ENCODE results near the gene CCDC170.
"Not testable (repeated sequence)": the region's sequence is repeated elsewhere in the genome, so short reads cannot be mapped to it uniquely, and the experiment has no call there.

The CCDC170 gene

GRCh38 chr6:151493804-151494234, at the start of gene CCDC170:
Gene CCDC170, plus strand, starts transcription at chr6:151494017. Its CDS starts 112 bp downstream, at chr6:151494129.
- DNase-seq (ENCODE audit: low read depth) = peak; percentile 7

- DNase-seq (ENCODE audit: low read depth) = peak; percentile 27
Observed at GRCh38 chr6:151445482-151445881, 48.3 kb upstream of the CCDC170 start.

GRCh38 chr6:151447237-151447636, 46.6 kb upstream of the CCDC170 start:
- DNase-seq (ENCODE audit: low read depth) = no peak

- DNase-seq (ENCODE audit: low read depth) = no peak
Observed at GRCh38 chr6:151448623-151449022, 45.2 kb upstream of the CCDC170 start.

- not testable (repeated sequence) for DNase-seq (ENCODE audit: low read depth)
Observed at GRCh38 chr6:151450928-151451327, 42.9 kb upstream of the CCDC170 start.

GRCh38 chr6:151451417-151451949, 42.3 kb upstream of the CCDC170 start:
- no peak for DNase-seq (ENCODE audit: low read depth)

- peak; percentile 100 for DNase-seq (ENCODE audit: low read depth)
Observed at GRCh38 chr6:151451950-151452749, 41.7 kb upstream of the CCDC170 start, which contains the start of gene RMND1. Gene RMND1, minus strand, starts transcription at chr6:151452126. Its CDS starts 6,315 bp downstream, at chr6:151445811.

- peak; percentile 31 for DNase-seq (ENCODE audit: low read depth)
Observed at GRCh38 chr6:151452750-151453427, 40.9 kb upstream of the CCDC170 start.

GRCh38 chr6:151455751-151456398, 37.9 kb upstream of the CCDC170 start:
- not testable (repeated sequence) for DNase-seq (ENCODE audit: low read depth)

- DNase-seq (ENCODE audit: low read depth) = no peak
Observed at GRCh38 chr6:151461673-151462072, 32.1 kb upstream of the CCDC170 start.

GRCh38 chr6:151464702-151465101, 29.1 kb upstream of the CCDC170 start:
- no peak for DNase-seq (ENCODE audit: low read depth)

- peak; percentile 34 for DNase-seq (ENCODE audit: low read depth)
Observed at GRCh38 chr6:151475653-151476523, 17.9 kb upstream of the CCDC170 start.

GRCh38 chr6:151477726-151478125, 16.1 kb upstream of the CCDC170 start:
- DNase-seq (ENCODE audit: low read depth) = no peak

GRCh38 chr6:151478670-151479069, 15.1 kb upstream of the CCDC170 start:
- DNase-seq (ENCODE audit: low read depth) = no peak

GRCh38 chr6:151481786-151482185, 12.0 kb upstream of the CCDC170 start:
- DNase-seq (ENCODE audit: low read depth) = no peak

- peak; percentile 22 for DNase-seq (ENCODE audit: low read depth)
Observed at GRCh38 chr6:151482290-151482689, 11.5 kb upstream of the CCDC170 start.

- no peak for DNase-seq (ENCODE audit: low read depth)
Observed at GRCh38 chr6:151483994-151484393, 9.8 kb upstream of the CCDC170 start.

- DNase-seq (ENCODE audit: low read depth) = no peak
Observed at GRCh38 chr6:151488226-151488625, 5.6 kb upstream of the CCDC170 start.

GRCh38 chr6:151490996-151491395, 2.8 kb upstream of the CCDC170 start:
- DNase-seq (ENCODE audit: low read depth) = no peak

GRCh38 chr6:151493161-151493803, 535 bp upstream of the CCDC170 start:
- no peak for DNase-seq (ENCODE audit: low read depth)
